ENCODE measurements around the gene OLFM4. TPM values are rescaled to one million over a fixed set of nuclear protein-coding genes. Genes with fewer than 3 reads are reported as not detected.

OLFM4 gene, protein sequence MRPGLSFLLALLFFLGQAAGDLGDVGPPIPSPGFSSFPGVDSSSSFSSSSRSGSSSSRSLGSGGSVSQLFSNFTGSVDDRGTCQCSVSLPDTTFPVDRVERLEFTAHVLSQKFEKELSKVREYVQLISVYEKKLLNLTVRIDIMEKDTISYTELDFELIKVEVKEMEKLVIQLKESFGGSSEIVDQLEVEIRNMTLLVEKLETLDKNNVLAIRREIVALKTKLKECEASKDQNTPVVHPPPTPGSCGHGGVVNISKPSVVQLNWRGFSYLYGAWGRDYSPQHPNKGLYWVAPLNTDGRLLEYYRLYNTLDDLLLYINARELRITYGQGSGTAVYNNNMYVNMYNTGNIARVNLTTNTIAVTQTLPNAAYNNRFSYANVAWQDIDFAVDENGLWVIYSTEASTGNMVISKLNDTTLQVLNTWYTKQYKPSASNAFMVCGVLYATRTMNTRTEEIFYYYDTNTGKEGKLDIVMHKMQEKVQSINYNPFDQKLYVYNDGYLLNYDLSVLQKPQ
- total RNA-seq (not detected), polyA plus RNA-seq (not detected)

DNA sequence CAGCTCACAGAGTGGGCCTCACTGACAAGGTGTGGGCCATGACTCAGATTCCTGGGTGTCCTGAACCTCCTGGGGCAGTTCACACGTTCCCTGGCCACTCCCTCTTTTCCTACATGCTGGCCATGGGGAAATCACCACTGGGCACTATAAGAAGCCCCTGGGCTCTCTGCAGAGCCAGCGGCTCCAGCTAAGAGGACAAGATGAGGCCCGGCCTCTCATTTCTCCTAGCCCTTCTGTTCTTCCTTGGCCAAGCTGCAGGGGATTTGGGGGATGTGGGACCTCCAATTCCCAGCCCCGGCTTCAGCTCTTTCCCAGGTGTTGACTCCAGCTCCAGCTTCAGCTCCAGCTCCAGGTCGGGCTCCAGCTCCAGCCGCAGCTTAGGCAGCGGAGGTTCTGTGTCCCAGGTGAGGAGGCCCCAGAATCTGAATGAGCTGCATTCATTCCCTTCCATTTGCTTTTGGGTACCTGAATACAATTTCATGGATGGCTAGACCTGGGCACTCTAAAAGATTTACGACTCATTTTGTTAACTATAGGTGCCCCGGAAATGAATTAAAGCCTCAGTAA is at the start of gene OLFM4:
TSS of gene OLFM4 (plus strand) at position 177 of the 567 bp plus-strand sequence. CDS start at position 201, 24 bp downstream.
- H3K27ac Mint-ChIP-seq, result no peak within 1 kb of the TSS

DNA sequence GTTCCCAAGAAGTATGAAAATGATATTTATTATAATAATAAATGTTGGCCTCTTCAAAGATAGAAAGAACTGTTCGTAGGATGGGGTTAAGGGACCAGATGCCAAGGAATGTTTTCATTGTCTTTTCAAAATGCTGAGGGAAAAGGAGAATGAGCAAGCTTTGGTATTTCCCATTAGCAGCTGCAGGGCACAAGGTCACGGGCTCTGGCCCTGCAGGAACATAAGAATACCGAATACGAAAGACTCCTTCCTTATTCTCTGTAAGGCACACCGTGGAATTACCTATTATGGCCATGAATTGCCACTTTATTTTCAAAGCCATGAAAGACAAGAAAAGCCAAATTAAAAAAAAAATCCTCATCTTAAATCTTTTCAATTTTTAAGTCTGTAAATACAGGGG is 49.6 kb upstream of the OLFM4 start:
- Mint-ChIP-seq H3K27ac (no peak overlapping the region), H3K9me3 (no peaks in the 10 kb centered on the region), H3K4me1 (no peaks in the 10 kb centered on the region), H3K27me3 (peaks cover 2 to 5% of the 10 kb centered on the region in 2 donors), H3K36me3 (no peaks in the 10 kb centered on the region), H3K4me3 (no peak overlapping the region)
- H3K4me3 ChIP-seq (ENCODE audit: low read length in 2 of 2), result no peak overlapping the region
- no peaks in the 10 kb centered on the region for H3K9me3 ChIP-seq (ENCODE audit: control insufficient read depth in 1 of 2, low read length in 2 of 2)
- no peaks in the 10 kb centered on the region for H3K36me3 ChIP-seq (ENCODE audit: insufficient read depth, low read length)
- H3K27ac ChIP-seq (ENCODE audit: low read depth, low read length), result no peak overlapping the region
- ChIA-PET POLR2A (ENCODE audit: partially characterized antibody) (no interaction called here), CTCF (ENCODE audit: partially characterized antibody) (interaction anchor here (8.0 kb wide), 1 partner anchor 11 kb away, joined by 61 read pairs; no protein-coding TSS in a partner anchor)
- H3K27me3 ChIP-seq (ENCODE audit: insufficient read depth, low read length), result no peaks in the 10 kb centered on the region
- no peak for DNase-seq
- intact Hi-C loops (cut with micrococcal nuclease), result no loop called here
- H3K4me1 ChIP-seq (ENCODE audit: insufficient read depth, low read length), result no peaks in the 10 kb centered on the region

More for the DNA sequence above, at the start of gene OLFM4:
- no peak within 1 kb of the TSS for H3K4me3 Mint-ChIP-seq
- Histone ChIP-seq H3K4me3 (ENCODE audit: low read length in 2 of 2) (no peak within 1 kb of the TSS), H3K27ac (ENCODE audit: low read depth, low read length) (no peak within 1 kb of the TSS), H3K4me1 (ENCODE audit: insufficient read depth, low read length) (no peaks in the 10 kb centered on the region), H3K36me3 (ENCODE audit: insufficient read depth, low read length) (no peaks in the 10 kb centered on the region), H3K9me3 (ENCODE audit: control insufficient read depth in 1 of 2, low read length in 2 of 2) (no peaks in the 10 kb centered on the region), H3K27me3 (ENCODE audit: insufficient read depth, low read length) (no peaks in the 10 kb centered on the region)
- H3K9me3 Mint-ChIP-seq, result no peaks in the 10 kb centered on the region
- POLR2A ChIA-PET (ENCODE audit: partially characterized antibody), result no interaction called here
- H3K4me1 Mint-ChIP-seq, result no peaks in the 10 kb centered on the region
- peaks cover 1 to 8% of the 10 kb centered on the region in 2 donors for H3K27me3 Mint-ChIP-seq
- intact Hi-C loops (cut with micrococcal nuclease), result no loop called here
- DNase-seq, result no peak
- CTCF ChIA-PET (ENCODE audit: partially characterized antibody), result no interaction called here
- H3K36me3 Mint-ChIP-seq, result no peaks in the 10 kb centered on the region

DNA sequence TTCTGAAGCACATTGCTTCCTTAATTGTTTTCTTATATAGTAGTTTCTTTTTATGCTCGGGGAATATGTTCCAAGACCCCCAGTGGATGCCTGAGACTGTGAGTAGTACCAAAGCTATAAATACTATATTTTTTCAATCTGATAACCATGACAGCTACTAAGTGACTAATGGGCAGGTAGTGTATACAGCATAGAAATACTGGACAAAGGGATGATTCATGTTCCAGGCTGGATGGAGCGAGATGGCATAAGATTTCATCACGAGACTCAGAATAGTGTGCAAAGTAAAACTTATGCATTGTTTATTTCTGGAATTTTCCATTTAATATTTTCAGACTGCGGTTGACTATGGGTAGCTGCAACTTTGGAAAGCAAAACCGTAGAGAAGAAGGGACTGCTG is 47.9 kb upstream of the OLFM4 start:
- no peaks in the 10 kb centered on the region for H3K4me1 ChIP-seq (ENCODE audit: insufficient read depth, low read length)
- peaks cover 2% of the 10 kb centered on the region in 2 donors for H3K27me3 Mint-ChIP-seq
- ChIA-PET POLR2A (ENCODE audit: partially characterized antibody) (no interaction called here), CTCF (ENCODE audit: partially characterized antibody) (interaction anchor here (8.0 kb wide), 1 partner anchor 13 kb away, joined by 61 read pairs; no protein-coding TSS in a partner anchor)
- H3K27ac ChIP-seq (ENCODE audit: low read depth, low read length), result no peak overlapping the region
- H3K36me3 Mint-ChIP-seq, result no peaks in the 10 kb centered on the region
- peaks cover 0 to 5% (median 0%) of the 10 kb centered on the region in 8 donors for H3K9me3 Mint-ChIP-seq
- no peaks in the 10 kb centered on the region for H3K27me3 ChIP-seq (ENCODE audit: insufficient read depth, low read length)
- no peak overlapping the region for H3K4me3 Mint-ChIP-seq
- DNase-seq, result no peak
- intact Hi-C loops (cut with micrococcal nuclease), result no loop called here
- H3K9me3 ChIP-seq (ENCODE audit: control insufficient read depth in 1 of 2, low read length in 2 of 2), result no peaks in the 10 kb centered on the region
- no peak overlapping the region for H3K27ac Mint-ChIP-seq
- H3K4me3 ChIP-seq (ENCODE audit: low read length in 2 of 2), result no peak overlapping the region
- H3K4me1 Mint-ChIP-seq, result no peaks in the 10 kb centered on the region
- H3K36me3 ChIP-seq (ENCODE audit: insufficient read depth, low read length), result no peaks in the 10 kb centered on the region

DNA sequence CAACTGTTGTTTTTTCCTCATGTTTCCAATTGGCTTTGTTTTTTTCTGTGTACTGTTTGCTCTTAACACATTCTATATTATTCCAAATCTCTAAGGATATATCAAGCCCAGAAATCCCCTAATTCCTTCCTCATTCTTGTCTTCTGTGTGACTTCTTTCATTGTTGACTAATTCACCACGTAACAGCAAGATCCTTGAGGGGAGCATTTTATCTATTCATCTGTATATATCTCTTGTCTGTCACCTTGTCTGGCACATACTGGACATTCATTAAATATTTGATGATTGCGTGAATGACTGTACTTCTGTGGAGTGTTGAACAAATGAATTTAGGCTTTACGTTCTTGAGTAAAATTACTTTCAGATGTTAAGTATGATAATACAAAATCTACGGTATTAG is 44.8 kb upstream of the OLFM4 start:
- Mint-ChIP-seq H3K27ac (no peak overlapping the region), H3K4me3 (no peak overlapping the region), H3K36me3 (no peaks in the 10 kb centered on the region), H3K27me3 (peaks cover 2 to 3% of the 10 kb centered on the region in 2 donors), H3K4me1 (no peaks in the 10 kb centered on the region), H3K9me3 (peaks cover 0 to 5% (median 0%) of the 10 kb centered on the region in 8 donors)
- ChIA-PET CTCF (ENCODE audit: partially characterized antibody) (interaction anchor here (8.0 kb wide), 1 partner anchor 16 kb away, joined by 61 read pairs; no protein-coding TSS in a partner anchor), POLR2A (ENCODE audit: partially characterized antibody) (no interaction called here)
- Histone ChIP-seq H3K4me1 (ENCODE audit: insufficient read depth, low read length) (no peaks in the 10 kb centered on the region), H3K9me3 (ENCODE audit: control insufficient read depth in 1 of 2, low read length in 2 of 2) (no peaks in the 10 kb centered on the region), H3K36me3 (ENCODE audit: insufficient read depth, low read length) (no peaks in the 10 kb centered on the region), H3K27me3 (ENCODE audit: insufficient read depth, low read length) (no peaks in the 10 kb centered on the region), H3K27ac (ENCODE audit: low read depth, low read length) (no peak overlapping the region), H3K4me3 (ENCODE audit: low read length in 2 of 2) (no peak overlapping the region)
- intact Hi-C loops (cut with micrococcal nuclease), result no loop called here
- DNase-seq, result no peak

DNA sequence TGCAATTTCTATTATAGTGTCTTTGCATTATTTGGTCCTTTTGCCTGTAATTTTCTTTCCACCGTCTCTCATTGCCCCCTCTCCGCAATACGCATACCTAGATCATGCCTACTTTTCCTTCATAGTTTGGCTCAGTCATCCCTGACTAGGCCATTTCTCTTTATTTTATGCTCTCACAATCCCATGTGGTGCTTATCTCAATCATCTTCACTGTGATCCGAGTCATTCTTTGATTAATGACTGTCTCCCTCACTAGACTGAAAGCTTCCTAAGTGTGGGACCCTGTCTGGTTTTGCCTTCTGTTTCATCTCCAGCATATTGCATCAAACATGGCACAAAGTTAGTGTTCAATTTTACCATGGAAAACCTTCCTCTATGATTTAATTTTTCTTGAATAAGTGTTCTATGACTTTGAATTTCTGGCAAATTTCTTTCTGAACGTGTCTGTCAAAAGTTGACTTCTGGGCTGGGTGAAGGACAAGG is 43.7 kb upstream of the OLFM4 start:
- CTCF ChIA-PET (ENCODE audit: partially characterized antibody), result no interaction called here
- Histone ChIP-seq H3K4me3 (ENCODE audit: low read length in 2 of 2) (no peak overlapping the region), H3K27ac (ENCODE audit: low read depth, low read length) (no peak overlapping the region), H3K27me3 (ENCODE audit: insufficient read depth, low read length) (no peaks in the 10 kb centered on the region), H3K4me1 (ENCODE audit: insufficient read depth, low read length) (no peaks in the 10 kb centered on the region), H3K36me3 (ENCODE audit: insufficient read depth, low read length) (no peaks in the 10 kb centered on the region), H3K9me3 (ENCODE audit: control insufficient read depth in 1 of 2, low read length in 2 of 2) (no peaks in the 10 kb centered on the region)
- H3K27me3 Mint-ChIP-seq, result peaks cover 3% of the 10 kb centered on the region in 2 donors
- H3K4me1 Mint-ChIP-seq, result no peaks in the 10 kb centered on the region
- no peak for DNase-seq
- intact Hi-C loops (cut with micrococcal nuclease), result no loop called here
- POLR2A ChIA-PET (ENCODE audit: partially characterized antibody), result no interaction called here
- peaks cover 0 to 5% (median 0%) of the 10 kb centered on the region in 8 donors for H3K9me3 Mint-ChIP-seq
- no peaks in the 10 kb centered on the region for H3K36me3 Mint-ChIP-seq
- H3K27ac Mint-ChIP-seq, result no peak overlapping the region
- H3K4me3 Mint-ChIP-seq, result no peak overlapping the region

DNA sequence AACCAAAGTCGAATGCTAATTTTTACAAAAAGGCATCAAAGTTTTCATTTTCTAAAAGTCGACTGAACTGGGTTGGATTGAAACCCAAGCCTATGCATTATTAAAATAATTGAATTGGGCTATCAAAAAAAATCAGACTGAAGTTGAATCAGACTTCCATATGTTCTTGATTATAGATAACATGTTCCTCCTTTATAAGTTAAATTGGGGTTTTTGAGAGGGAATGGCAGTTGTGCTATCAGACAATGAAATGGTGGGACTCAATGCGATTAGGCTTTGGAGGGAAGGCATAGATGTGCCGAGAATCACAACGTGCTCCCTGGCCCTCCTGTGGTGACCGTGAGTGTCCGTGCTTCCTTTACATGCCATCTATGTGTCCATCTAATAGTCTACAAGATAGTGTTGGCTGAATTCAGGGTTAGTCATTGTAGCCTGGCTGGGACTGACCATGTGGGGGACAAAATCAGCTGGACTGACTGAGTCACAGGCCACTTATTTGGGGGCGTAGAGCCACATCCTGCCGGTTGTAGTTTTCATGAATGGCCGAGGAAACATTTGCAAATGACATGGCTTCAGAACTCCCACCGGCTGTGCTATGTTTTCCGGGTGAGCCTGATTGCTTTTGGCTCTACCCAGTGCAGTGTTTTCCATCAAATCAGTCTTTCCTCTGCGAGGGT is 37.1 kb upstream of the OLFM4 start:
- no peak for DNase-seq
- Histone ChIP-seq H3K27ac (ENCODE audit: low read depth, low read length) (no peak overlapping the region), H3K27me3 (ENCODE audit: insufficient read depth, low read length) (no peaks in the 10 kb centered on the region), H3K36me3 (ENCODE audit: insufficient read depth, low read length) (no peaks in the 10 kb centered on the region), H3K4me1 (ENCODE audit: insufficient read depth, low read length) (no peaks in the 10 kb centered on the region), H3K9me3 (ENCODE audit: control insufficient read depth in 1 of 2, low read length in 2 of 2) (no peaks in the 10 kb centered on the region), H3K4me3 (ENCODE audit: low read length in 2 of 2) (no peak overlapping the region)
- ChIA-PET CTCF (ENCODE audit: partially characterized antibody) (no interaction called here), POLR2A (ENCODE audit: partially characterized antibody) (no interaction called here)
- Mint-ChIP-seq H3K36me3 (no peaks in the 10 kb centered on the region), H3K27ac (no peak overlapping the region), H3K27me3 (peaks cover 0 to 6% of the 10 kb centered on the region in 2 donors), H3K4me1 (no peaks in the 10 kb centered on the region), H3K9me3 (peaks cover 0 to 2% (median 0%) of the 10 kb centered on the region in 8 donors), H3K4me3 (no peak overlapping the region)
- intact Hi-C loops (cut with micrococcal nuclease), result no loop called here

DNA sequence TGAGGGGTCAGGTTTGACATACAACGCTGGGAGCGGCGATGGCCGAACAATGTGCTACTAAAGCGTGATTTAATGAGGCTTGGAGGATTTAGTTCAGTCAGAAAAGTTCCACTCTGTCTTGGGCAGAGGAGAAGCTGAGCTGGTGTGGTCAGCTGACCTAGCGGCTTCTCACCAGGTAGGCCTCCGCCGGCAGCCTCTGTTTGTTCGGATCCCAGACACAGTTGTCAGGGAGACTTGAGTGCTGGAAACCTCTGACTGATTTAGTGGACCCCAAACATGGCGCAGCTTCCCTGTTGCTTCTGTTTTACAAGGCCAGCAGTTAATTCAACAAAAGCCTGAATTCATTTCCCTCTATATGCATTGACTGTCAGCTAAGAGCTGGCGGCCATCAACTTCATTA is 36.5 kb upstream of the OLFM4 start:
- Mint-ChIP-seq H3K27ac (no peak overlapping the region), H3K4me3 (no peak overlapping the region), H3K4me1 (no peaks in the 10 kb centered on the region), H3K9me3 (peaks cover 0 to 2% (median 0%) of the 10 kb centered on the region in 8 donors), H3K36me3 (no peaks in the 10 kb centered on the region), H3K27me3 (peaks cover 0 to 7% of the 10 kb centered on the region in 2 donors)
- Histone ChIP-seq H3K4me1 (ENCODE audit: insufficient read depth, low read length) (no peaks in the 10 kb centered on the region), H3K27ac (ENCODE audit: low read depth, low read length) (no peak overlapping the region), H3K4me3 (ENCODE audit: low read length in 2 of 2) (no peak overlapping the region), H3K27me3 (ENCODE audit: insufficient read depth, low read length) (no peaks in the 10 kb centered on the region), H3K36me3 (ENCODE audit: insufficient read depth, low read length) (no peaks in the 10 kb centered on the region), H3K9me3 (ENCODE audit: control insufficient read depth in 1 of 2, low read length in 2 of 2) (no peaks in the 10 kb centered on the region)
- DNase-seq, result no peak
- intact Hi-C loops (cut with micrococcal nuclease), result no loop called here
- ChIA-PET CTCF (ENCODE audit: partially characterized antibody) (no interaction called here), POLR2A (ENCODE audit: partially characterized antibody) (no interaction called here)

Data from CD4-positive, alpha-beta memory T cell (primary cell).